HepG2 (cell line): ENCODE results near the gene DGKG. TPM values are rescaled to one million over a fixed set of nuclear protein-coding genes. Genes with fewer than 3 reads are reported as not detected.

Experiments
- ATAC-seq: fragments of 200-7000 bp; cut with Tn5 transposase; 3 replicates; pipeline ENCODE4 v1.9.1; 2020; ENCODE audit warnings: mild to moderate bottlenecking, moderate library complexity
- BruUV-seq: library from RNA; stranded (reverse); fragments of 400-500 nt; replicated peaks from 2 replicates; lab custom pipeline; 2021; lab: Mats Ljungman, UMichigan
- CTCF ChIA-PET: fragments of 300-600 bp; formaldehyde crosslinking; extraction: SDS; loops from one replicate; lab custom pipeline; 2021; ENCODE audit warnings: low total read pairs, inconsistent platforms, low intra/inter-chr PET ratio; lab: Yijun Ruan, JAX
- POLR2A ChIA-PET: fragments of 350-600 bp; sonication (Branson Sonifier 250); formaldehyde crosslinking; loops from one replicate; lab custom pipeline; 2020; ENCODE audit warnings: antibody characterized with exemption, inconsistent platforms; lab: Yijun Ruan, JAX
- DNase-seq: peaks from one replicate; pipeline ENCODE4 v3.0.0-alpha.2; 2015; ENCODE audit warnings: low spot score
- FAIRE-seq: peaks from 3 replicates; lab custom pipeline; 2011; peaks lifted over from hg19 to GRCh38; lab: Jason Lieb, UNC
- H2AFZ ChIP-seq: one replicate; pipeline ENCODE4 v1.6.1; 2011; ENCODE audit warnings: low read length, inconsistent platforms
- H3K27ac ChIP-seq: fragments of 300-600 bp; 3 replicates; pipeline ENCODE4 v1.8.0; 2011; ENCODE audit warnings: mixed run types, mild to moderate bottlenecking, mixed read lengths, low read length, inconsistent platforms; ENCODE audit not compliant: insufficient read depth; ENCODE audit errors: extremely low read length
- H3K27me3 ChIP-seq, 2 experiments: fragments of 200-600 bp in 1 of 2; 2 replicates in 1 of 2; 3 replicates in 1 of 2; pipeline versions ENCODE4 v1.6.0 to v1.8.0; 2011; ENCODE audit warnings: low read length in 2 of 2, mild to moderate bottlenecking in 2 of 2, moderate library complexity in 2 of 2, inconsistent platforms in 1 of 2; ENCODE audit not compliant: insufficient read depth in 2 of 2, control insufficient read depth in 1 of 2
- H3K36me3 ChIP-seq, 2 experiments: fragments of 200-600 bp in 1 of 2; replicated peaks in 1 of 2; 2 replicates in 1 of 2; 3 replicates in 1 of 2; pipeline versions ENCODE4 v1.5.1 to v1.8.0; 2011; ENCODE audit warnings: low read length in 2 of 2, inconsistent platforms in 1 of 2; ENCODE audit not compliant: insufficient read depth in 2 of 2, control insufficient read depth in 1 of 2
- H3K4me1 ChIP-seq: 2 replicates; pipeline ENCODE4 v1.5.1; 2012; ENCODE audit warnings: low read length, inconsistent platforms; ENCODE audit not compliant: insufficient read depth
- H3K4me2 ChIP-seq: 2 replicates; pipeline ENCODE4 v1.6.0; 2011; ENCODE audit warnings: low read depth, low read length, inconsistent platforms
- H3K4me3 ChIP-seq, 3 experiments: fragments of 200-600 bp in 1 of 3; sonication (generic), shearing (Covaris generic) in 1 of 3; replicated peaks in 1 of 3; 2 replicates each; pipeline ENCODE4 v1.5.1; 2011 to 2016; ENCODE audit warnings: low read length in 3 of 3, inconsistent platforms in 2 of 3, low read depth in 2 of 3, mild to moderate bottlenecking in 2 of 3, control low read depth in 1 of 3, mixed read lengths in 1 of 3; ENCODE audit not compliant: insufficient read depth in 1 of 3
- H3K79me2 ChIP-seq: one replicate; pipeline ENCODE4 v1.6.1; 2011; ENCODE audit warnings: low read length, inconsistent platforms; ENCODE audit not compliant: insufficient read depth
- H3K9ac ChIP-seq: 2 replicates; pipeline ENCODE4 v1.6.0; 2011; ENCODE audit warnings: mild to moderate bottlenecking, low read depth, low read length, inconsistent platforms; ENCODE audit not compliant: insufficient read depth
- H3K9me3 ChIP-seq: 2 replicates; pipeline ENCODE4 v1.5.1; 2012; ENCODE audit warnings: mild to moderate bottlenecking, low read length
- H4K20me1 ChIP-seq: 2 replicates; pipeline ENCODE4 v1.6.0; 2011; ENCODE audit warnings: inconsistent platforms, mild to moderate bottlenecking, low read length, moderate library complexity; ENCODE audit not compliant: insufficient read depth
- DPF2 ChIP-seq: sonication (generic); formaldehyde crosslinking; IDR thresholded peaks from 2 replicates; pipeline ENCODE4 v1.4.0; 2020; ENCODE audit warnings: mild to moderate bottlenecking, low read depth, missing genetic modification reagents, borderline replicate concordance
- FOXM1 ChIP-seq: sonication (generic); formaldehyde crosslinking; IDR thresholded peaks from 2 replicates; pipeline ENCODE4 v1.5.0; 2020; ENCODE audit warnings: missing genetic modification reagents
- MTF1 ChIP-seq: sonication (generic); formaldehyde crosslinking; IDR thresholded peaks from 2 replicates; pipeline ENCODE4 v1.5.0; 2020; ENCODE audit warnings: missing genetic modification reagents
- PAF1 ChIP-seq: IDR thresholded peaks from 2 replicates; pipeline ENCODE4 v1.6.1; 2016; ENCODE audit warnings: missing genetic modification reagents, missing compliant biosample characterization
- REXO4 ChIP-seq: sonication (generic); formaldehyde crosslinking; IDR thresholded peaks from 2 replicates; pipeline ENCODE4 v1.8.0; 2022; ENCODE audit warnings: missing genetic modification reagents, mild to moderate bottlenecking, borderline replicate concordance
- ZNF354B ChIP-seq: sonication (generic); formaldehyde crosslinking; IDR thresholded peaks from 2 replicates; pipeline ENCODE4 v1.8.0; 2022; ENCODE audit warnings: mild to moderate bottlenecking, missing genetic modification reagents
- ZNF775 ChIP-seq: sonication (generic); formaldehyde crosslinking; IDR thresholded peaks from 2 replicates; pipeline ENCODE4 v1.4.0; 2020; ENCODE audit warnings: missing genetic modification reagents, mild to moderate bottlenecking, moderate library complexity, borderline replicate concordance
- WGBS: methylation state at CpG from one replicate; pipeline ENCODE4 v1.1.6; 2017; ENCODE audit warnings: low lambda C conversion rate; 5-methylcytosine and 5-hydroxymethylcytosine counted together
- in situ Hi-C: cut with HindIII; loops from 2 replicates; pipeline ENCODE4 v1.10.0; 2017; ENCODE audit warnings: low pct_unique_long_range_greater_than_20kb; ENCODE audit not compliant: extremely low pct_ligation_motif_present
- intact Hi-C: fragments of 100-400 bp; cut with micrococcal nuclease; formaldehyde crosslinking; loops from one replicate; pipeline ENCODE4 v1.10.0; 2022; ENCODE audit not compliant: unreplicated experiment
- polyA plus RNA-seq, 8 experiments: library from polyadenylated mRNA; depleted of rRNA in 3 of 8; stranded (reverse) in 7 of 8; unstranded in 1 of 8; fragments of >200 nt; fragmentation: Illumina TruSeq in 4 of 8; extraction: Trizol in 4 of 8; gene quantifications; 2 replicates each; pipeline versions ENCODE4 v1.2.1 to v1.2.3, GENCODE V29; 2011 to 2016; ENCODE audit warnings: low read depth in 4 of 8, missing spikeins in 1 of 8, mixed read lengths in 1 of 8; ENCODE audit not compliant: insufficient read depth in 1 of 8
- total RNA-seq, 5 experiments: library from RNA; depleted of rRNA; stranded (reverse); fragments of >200 nt; fragmentation: Illumina TruSeq; extraction: Trizol; gene quantifications; 2 replicates each; pipeline ENCODE4 v1.2.3, GENCODE V29; 2016; ENCODE audit warnings: low read depth in 1 of 5
- TF ChIP-seq, protein P1 (sequence below): sonication (generic); formaldehyde crosslinking; IDR thresholded peaks from 2 replicates; pipeline ENCODE4 v1.4.0; 2020; ENCODE audit warnings: missing genetic modification reagents, borderline replicate concordance
- TF ChIP-seq, protein P2 (sequence below): IDR thresholded peaks from 2 replicates; pipeline ENCODE4 v1.6.1; 2016; ENCODE audit warnings: missing compliant biosample characterization, missing genetic modification reagents, borderline replicate concordance
- TF ChIP-seq, protein P3 (sequence below): sonication (generic); formaldehyde crosslinking; IDR thresholded peaks from 2 replicates; pipeline ENCODE4 v1.5.1; 2020; ENCODE audit warnings: missing genetic modification reagents, mild to moderate bottlenecking, borderline replicate concordance
- TF ChIP-seq, protein P4 (sequence below): IDR thresholded peaks from 2 replicates; pipeline ENCODE4 v1.6.1; 2016; ENCODE audit warnings: low read depth
- TF ChIP-seq, protein P5 (sequence below): sonication (generic); formaldehyde crosslinking; IDR thresholded peaks from 2 replicates; pipeline ENCODE4 v1.4.0; 2020; ENCODE audit warnings: missing genetic modification reagents

Gene DGKG
- total and polyA plus RNA-seq, 2 of the 13 experiments (the other 11 are each of a cell fraction or from before 2014, with no cell fraction given), result 3.8 to 6.2 TPM

DNA sequence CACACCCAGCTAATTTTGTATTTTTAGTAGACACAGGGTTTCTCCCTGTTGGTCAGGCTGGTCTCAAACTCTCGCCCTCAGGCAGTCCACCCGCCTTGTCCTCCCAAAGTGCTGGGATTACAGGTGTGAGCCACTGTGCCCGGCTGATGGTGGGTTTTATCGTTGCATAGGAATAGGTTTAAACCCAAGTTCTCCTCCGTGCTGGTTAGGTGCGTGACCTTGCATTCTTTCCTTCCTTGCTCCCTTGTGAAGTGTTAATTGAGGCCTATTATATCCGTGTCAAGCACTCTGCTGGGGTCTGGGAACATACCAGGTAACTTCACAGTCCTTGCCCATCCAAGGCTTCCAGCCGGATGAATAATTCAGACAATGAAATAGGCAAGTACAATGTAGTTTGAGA lies 233.9 kb downstream of the DGKG start (continued):
- TF ChIP-seq, protein P1, sequence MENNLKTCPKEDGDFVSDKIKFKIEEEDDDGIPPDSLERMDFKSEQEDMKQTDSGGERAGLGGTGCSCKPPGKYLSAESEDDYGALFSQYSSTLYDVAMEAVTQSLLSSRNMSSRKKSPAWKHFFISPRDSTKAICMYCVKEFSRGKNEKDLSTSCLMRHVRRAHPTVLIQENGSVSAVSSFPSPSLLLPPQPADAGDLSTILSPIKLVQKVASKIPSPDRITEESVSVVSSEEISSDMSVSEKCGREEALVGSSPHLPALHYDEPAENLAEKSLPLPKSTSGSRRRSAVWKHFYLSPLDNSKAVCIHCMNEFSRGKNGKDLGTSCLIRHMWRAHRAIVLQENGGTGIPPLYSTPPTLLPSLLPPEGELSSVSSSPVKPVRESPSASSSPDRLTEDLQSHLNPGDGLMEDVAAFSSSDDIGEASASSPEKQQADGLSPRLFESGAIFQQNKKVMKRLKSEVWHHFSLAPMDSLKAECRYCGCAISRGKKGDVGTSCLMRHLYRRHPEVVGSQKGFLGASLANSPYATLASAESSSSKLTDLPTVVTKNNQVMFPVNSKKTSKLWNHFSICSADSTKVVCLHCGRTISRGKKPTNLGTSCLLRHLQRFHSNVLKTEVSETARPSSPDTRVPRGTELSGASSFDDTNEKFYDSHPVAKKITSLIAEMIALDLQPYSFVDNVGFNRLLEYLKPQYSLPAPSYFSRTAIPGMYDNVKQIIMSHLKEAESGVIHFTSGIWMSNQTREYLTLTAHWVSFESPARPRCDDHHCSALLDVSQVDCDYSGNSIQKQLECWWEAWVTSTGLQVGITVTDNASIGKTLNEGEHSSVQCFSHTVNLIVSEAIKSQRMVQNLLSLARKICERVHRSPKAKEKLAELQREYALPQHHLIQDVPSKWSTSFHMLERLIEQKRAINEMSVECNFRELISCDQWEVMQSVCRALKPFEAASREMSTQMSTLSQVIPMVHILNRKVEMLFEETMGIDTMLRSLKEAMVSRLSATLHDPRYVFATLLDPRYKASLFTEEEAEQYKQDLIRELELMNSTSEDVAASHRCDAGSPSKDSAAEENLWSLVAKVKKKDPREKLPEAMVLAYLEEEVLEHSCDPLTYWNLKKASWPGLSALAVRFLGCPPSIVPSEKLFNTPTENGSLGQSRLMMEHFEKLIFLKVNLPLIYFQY (CRISPR knock-in tag), result no peak
- no peak for TF ChIP-seq MTF1 (CRISPR knock-in tag)
- TF ChIP-seq ZNF354B (CRISPR knock-in tag), result no peak

DNA sequence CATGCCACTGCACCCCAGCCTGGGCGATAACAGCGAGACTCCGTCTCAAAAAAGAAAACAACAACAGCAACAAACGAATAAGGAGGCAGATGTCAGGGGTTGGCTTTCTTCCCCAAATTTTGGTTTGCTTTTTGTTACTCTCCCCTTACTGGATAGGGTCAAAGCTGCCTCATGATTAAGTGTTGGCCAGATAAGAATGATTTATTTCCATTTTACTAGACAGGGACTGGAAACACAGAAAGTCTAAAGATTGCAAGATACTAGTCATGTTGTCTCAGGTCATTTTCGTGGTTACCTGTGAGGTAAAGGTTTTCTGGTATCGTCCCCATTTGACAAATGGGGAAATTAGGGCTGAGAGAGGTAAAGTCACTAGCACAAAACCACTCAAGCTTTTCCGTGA lies 234.6 kb downstream of the DGKG start:
- H3K27ac ChIP-seq, result no peak overlapping the region
- CTCF ChIA-PET, result no interaction called here
- BruUV-seq, result no TSS peak
- no peak for TF ChIP-seq ZNF775 (CRISPR knock-in tag)
- no peak for TF ChIP-seq REXO4 (CRISPR knock-in tag)
- no peak for TF ChIP-seq PAF1 (CRISPR knock-in tag)
- TF ChIP-seq, protein P2, sequence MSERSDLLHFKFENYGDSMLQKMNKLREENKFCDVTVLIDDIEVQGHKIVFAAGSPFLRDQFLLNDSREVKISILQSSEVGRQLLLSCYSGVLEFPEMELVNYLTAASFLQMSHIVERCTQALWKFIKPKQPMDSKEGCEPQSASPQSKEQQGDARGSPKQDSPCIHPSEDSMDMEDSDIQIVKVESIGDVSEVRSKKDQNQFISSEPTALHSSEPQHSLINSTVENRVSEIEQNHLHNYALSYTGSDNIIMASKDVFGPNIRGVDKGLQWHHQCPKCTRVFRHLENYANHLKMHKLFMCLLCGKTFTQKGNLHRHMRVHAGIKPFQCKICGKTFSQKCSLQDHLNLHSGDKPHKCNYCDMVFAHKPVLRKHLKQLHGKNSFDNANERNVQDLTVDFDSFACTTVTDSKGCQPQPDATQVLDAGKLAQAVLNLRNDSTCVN (CRISPR knock-in tag), result no peak
- TF ChIP-seq, protein P3, sequence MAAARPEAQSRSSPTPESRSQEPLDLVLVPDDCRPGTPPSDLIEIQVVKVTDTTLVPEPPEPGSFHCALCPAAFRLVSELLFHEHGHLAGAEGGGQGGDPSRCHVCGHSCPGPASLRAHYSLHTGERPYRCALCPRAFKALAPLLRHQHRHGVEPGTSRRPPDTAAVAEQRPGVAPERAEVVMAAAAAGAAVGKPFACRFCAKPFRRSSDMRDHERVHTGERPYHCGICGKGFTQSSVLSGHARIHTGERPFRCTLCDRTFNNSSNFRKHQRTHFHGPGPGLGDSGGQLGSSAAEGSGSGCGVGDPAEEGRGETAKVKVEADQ (CRISPR knock-in tag), result no peak
- TF ChIP-seq, protein P4, sequence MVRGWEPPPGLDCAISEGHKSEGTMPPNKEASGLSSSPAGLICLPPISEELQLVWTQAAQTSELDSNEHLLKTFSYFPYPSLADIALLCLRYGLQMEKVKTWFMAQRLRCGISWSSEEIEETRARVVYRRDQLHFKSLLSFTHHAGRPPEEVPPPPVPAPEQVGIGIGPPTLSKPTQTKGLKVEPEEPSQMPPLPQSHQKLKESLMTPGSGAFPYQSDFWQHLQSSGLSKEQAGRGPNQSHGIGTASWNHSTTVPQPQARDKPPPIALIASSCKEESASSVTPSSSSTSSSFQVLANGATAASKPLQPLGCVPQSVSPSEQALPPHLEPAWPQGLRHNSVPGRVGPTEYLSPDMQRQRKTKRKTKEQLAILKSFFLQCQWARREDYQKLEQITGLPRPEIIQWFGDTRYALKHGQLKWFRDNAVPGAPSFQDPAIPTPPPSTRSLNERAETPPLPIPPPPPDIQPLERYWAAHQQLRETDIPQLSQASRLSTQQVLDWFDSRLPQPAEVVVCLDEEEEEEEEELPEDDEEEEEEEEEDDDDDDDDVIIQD, result no peak
- no peak for TF ChIP-seq DPF2 (CRISPR knock-in tag)
- TF ChIP-seq FOXM1 (CRISPR knock-in tag), result no peak
- TF ChIP-seq, protein P5, sequence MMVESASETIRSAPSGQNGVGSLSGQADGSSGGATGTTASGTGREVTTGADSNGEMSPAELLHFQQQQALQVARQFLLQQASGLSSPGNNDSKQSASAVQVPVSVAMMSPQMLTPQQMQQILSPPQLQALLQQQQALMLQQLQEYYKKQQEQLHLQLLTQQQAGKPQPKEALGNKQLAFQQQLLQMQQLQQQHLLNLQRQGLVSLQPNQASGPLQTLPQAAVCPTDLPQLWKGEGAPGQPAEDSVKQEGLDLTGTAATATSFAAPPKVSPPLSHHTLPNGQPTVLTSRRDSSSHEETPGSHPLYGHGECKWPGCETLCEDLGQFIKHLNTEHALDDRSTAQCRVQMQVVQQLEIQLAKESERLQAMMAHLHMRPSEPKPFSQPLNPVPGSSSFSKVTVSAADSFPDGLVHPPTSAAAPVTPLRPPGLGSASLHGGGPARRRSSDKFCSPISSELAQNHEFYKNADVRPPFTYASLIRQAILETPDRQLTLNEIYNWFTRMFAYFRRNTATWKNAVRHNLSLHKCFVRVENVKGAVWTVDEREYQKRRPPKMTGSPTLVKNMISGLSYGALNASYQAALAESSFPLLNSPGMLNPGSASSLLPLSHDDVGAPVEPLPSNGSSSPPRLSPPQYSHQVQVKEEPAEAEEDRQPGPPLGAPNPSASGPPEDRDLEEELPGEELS (CRISPR knock-in tag), result no peak

More for the DNA sequence above, 234.6 kb downstream of the DGKG start:
- POLR2A ChIA-PET, result no interaction called here
- WGBS, result 87% methylated on average over 7 of the region's 7 CpGs
- Histone ChIP-seq H3K36me3 (no peaks in the 10 kb centered on the region), H3K4me3 (no peak overlapping the region), H3K79me2 (no peaks in the 10 kb centered on the region), H2AFZ (no peak overlapping the region), H3K4me2 (no peak overlapping the region), H4K20me1 (no peaks in the 10 kb centered on the region), H3K9me3 (no peaks in the 10 kb centered on the region), H3K4me1 (peaks cover 12% of the 10 kb centered on the region), H3K9ac (no peak overlapping the region), H3K27me3 (no peaks in the 10 kb centered on the region)
- ATAC-seq, result no peak
- no peak for FAIRE-seq
- in situ Hi-C loops, result no loop called here
- DNase-seq, result no peak
- intact Hi-C loops, result no loop called here
